ENCODE measurements around the gene MISFA. TPM values are rescaled to one million over a fixed set of nuclear protein-coding genes. Genes with fewer than 3 reads are reported as not detected.
A peak's percentile ranks its signal among the peaks of the same experiment; 100 is the strongest.
"Not testable (repeated sequence)": the region's sequence is repeated elsewhere in the genome, so short reads cannot be mapped to it uniquely, and the experiment has no call there.

Gene MISFA
- total and polyA plus RNA-seq, 5 donors: 8.2 to 16.4 (median 9.8) TPM

DNA sequence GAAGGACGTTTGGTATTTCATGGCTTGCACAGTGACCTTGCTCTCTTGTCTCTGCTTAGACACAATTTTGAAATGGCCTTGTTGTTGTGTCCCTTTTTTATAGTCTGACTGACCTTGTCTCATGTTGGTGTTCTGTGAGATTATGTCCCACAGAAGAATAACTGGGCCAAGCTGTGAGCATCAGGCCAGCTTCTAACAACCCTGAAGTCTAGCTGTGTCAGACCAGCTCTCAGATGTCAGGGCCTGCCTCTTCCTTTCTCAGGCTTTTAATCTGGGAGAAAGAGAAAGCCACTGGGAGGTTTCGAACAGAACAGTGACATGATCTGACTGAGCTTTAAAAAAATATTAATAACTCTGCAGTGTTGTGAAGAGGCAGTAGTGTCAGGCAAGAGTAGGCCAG lies 9.0 kb upstream of the MISFA start:
- DNase-seq: no peak
- 39% methylated on average over 2 of the region's 2 CpGs for WGBS
- H3K4me1 ChIP-seq (ENCODE audit: control insufficient read depth, insufficient read depth, low read length): peaks cover 3% of the 10 kb centered on the region
- H3K27me3 ChIP-seq (ENCODE audit: control insufficient read depth, insufficient read depth): no peaks in the 10 kb centered on the region
- no peak for ATAC-seq
- H3K4me3 ChIP-seq (ENCODE audit: low read length): no peak overlapping the region
- H3K27ac ChIP-seq (ENCODE audit: low read length): peak overlapping the region; percentile 17
- no peaks in the 10 kb centered on the region for H3K9me3 ChIP-seq (ENCODE audit: control insufficient read depth, low read length)
- intact Hi-C loops (cut with DNase I): no loop called here

DNA sequence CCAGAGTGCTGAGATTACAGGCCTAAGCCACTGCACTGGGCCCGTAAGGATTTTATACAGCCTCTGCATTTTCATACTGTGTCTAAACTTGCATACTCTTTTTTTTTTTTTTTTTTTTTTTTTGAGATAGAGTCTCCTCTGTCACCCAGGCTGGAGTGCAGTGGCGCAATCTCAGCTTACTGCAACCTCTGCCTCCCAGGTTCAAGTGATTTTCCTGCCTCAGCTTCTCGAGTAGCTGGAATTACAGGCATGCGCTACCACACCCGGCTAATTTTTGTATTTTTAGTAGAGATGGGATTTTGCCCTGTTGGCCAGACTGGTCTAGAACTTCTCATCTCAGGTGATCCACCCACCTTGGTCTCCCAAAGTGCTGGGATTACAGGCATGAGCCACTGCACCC lies 5.5 kb upstream of the MISFA start:
- H3K27me3 ChIP-seq (ENCODE audit: control insufficient read depth, insufficient read depth); intact Hi-C loops (cut with DNase I); H3K4me3 ChIP-seq (ENCODE audit: low read length); H3K4me1 ChIP-seq (ENCODE audit: control insufficient read depth, insufficient read depth, low read length); H3K27ac ChIP-seq (ENCODE audit: low read length); DNase-seq; H3K9me3 ChIP-seq (ENCODE audit: control insufficient read depth, low read length); ATAC-seq: not testable (repeated sequence)
- 85% methylated on average over 5 of the region's 5 CpGs for WGBS

DNA sequence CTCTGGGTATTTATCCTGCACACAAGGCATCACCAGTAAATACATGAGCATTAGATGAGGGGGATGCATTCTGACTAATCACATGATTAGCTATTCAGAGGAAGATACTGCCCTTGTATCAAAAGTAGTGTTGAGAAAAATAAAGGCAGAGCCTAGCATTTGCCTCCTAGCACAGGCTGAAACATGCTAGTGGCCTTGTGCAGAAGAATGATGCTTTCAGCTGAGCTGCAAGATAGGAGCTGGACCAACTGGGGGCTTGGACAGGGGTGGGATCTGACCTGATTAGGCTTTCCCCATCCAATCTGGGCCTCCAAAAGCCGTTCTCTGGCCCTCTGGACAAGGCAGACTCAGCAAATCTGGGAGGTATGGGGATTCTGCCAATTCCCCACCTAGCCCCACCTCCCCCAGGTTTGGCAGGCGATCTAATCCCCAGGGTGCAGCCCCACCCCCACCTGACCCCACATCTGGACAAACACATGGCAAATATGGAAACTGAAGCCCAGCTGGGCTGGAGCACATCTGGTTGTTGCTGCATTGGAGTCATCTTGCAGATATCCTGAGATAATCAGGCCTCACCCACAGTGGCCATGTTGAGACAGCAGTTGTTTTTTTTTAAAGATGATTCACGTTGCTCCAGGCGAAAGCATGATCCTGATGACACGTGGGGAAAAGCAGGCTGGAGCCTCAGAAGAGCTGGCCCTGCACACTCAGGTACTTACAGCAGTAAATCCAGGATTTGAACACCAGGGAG lies 4.4 kb upstream of the MISFA start:
- Histone ChIP-seq H3K4me3 (ENCODE audit: low read length) (no peak overlapping the region), H3K27me3 (ENCODE audit: control insufficient read depth, insufficient read depth) (no peaks in the 10 kb centered on the region), H3K9me3 (ENCODE audit: control insufficient read depth, low read length) (no peaks in the 10 kb centered on the region), H3K4me1 (ENCODE audit: control insufficient read depth, insufficient read depth, low read length) (peaks cover under 1% of the 10 kb centered on the region), H3K27ac (ENCODE audit: low read length) (no peak overlapping the region)
- ATAC-seq: no peak
- WGBS: 68% methylated on average over 5 of the region's 5 CpGs
- no peak for DNase-seq
- intact Hi-C loops (cut with DNase I): no loop called here

DNA sequence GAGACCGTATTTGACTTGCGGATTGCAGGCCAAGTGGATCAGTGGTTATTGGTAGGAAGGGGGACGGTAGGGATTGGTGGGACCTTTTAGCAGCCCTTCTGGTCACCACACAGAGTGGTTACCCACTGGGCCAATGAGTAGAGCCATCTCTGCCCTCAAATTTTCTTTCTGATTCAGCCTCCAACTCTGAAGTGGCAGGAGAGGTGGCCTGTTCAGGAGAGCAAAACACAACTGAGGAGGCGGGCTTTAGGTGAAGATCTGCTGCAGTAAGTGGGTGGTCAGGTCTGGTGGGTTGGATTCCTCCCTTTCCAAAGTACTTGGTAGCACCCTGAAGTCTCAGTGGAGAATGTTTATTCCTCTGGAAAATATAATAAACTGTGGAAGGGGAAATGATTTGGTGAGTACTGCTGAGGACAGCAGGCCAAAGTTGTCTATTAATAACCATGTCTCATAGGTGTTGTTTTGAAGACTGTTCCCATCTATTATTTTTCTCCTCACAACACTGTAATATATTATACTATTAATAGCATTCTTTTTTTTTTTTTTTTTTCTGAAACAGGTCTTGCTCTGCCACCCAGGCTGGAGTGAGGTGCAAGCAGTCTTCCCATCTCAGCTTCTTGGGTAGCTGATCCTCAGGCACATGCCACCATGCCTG lies 1.5 kb downstream of the MISFA start:
- 94% methylated on average over 4 of the region's 4 CpGs for WGBS
- H3K27me3 ChIP-seq (ENCODE audit: control insufficient read depth, insufficient read depth): no peaks in the 10 kb centered on the region
- no peaks in the 10 kb centered on the region for H3K9me3 ChIP-seq (ENCODE audit: control insufficient read depth, low read length)
- no peak overlapping the region for H3K4me3 ChIP-seq (ENCODE audit: low read length)
- peak; percentile 68 to 78 for ATAC-seq
- peak overlapping the region; percentile 83 for H3K27ac ChIP-seq (ENCODE audit: low read length)
- no peak for DNase-seq
- peaks cover 7% of the 10 kb centered on the region for H3K4me1 ChIP-seq (ENCODE audit: control insufficient read depth, insufficient read depth, low read length)
- intact Hi-C loops (cut with DNase I): no loop called here

DNA sequence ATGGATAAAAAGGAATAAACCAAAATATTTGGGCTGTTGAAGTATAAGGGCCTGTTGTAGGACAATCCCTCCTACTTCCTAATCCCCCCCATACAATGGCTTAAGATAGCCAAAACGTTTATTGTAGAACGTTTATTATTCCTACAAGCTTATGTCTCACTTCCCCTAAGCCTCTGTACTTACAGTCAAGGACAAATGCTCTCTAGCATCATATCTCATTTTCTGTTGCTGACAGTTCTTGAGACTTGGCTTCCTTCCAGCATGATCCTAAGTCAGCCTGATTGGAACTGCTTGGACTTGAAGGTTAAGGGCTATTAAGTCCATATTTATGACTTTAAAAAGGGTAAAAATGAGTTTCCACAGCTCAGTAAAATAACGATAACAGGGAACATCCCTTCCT lies 8.8 kb downstream of the MISFA start:
- Histone ChIP-seq H3K27ac (ENCODE audit: low read length) (peak overlapping the region; percentile 3), H3K4me1 (ENCODE audit: control insufficient read depth, insufficient read depth, low read length) (no peaks in the 10 kb centered on the region), H3K9me3 (ENCODE audit: control insufficient read depth, low read length) (no peaks in the 10 kb centered on the region), H3K4me3 (ENCODE audit: low read length) (no peak overlapping the region), H3K27me3 (ENCODE audit: control insufficient read depth, insufficient read depth) (no peaks in the 10 kb centered on the region)
- 27% methylated on average over 3 of the region's 3 CpGs for WGBS
- ATAC-seq: peak; percentile 34 to 41
- intact Hi-C loops (cut with DNase I): no loop called here
- no peak for DNase-seq

DNA sequence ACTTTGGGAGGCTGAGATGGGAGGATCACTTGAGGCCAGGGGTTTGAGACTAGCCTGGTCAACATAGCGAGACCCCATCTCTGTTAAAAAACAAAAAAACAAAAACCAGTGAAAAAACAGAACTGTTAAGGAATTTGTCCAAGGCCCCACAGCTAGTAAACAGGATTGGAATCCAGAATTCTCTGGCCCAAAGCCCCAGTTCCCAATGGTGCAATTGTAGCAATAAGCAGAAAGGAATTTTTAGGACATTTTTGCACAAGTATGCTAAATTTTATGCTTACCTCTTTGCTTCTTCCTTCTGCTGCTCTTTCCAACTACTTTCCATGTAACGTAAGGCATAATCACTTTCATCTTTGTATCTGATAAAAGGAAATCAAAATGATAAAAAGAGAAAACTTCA lies 11.6 kb downstream of the MISFA start:
- no peaks in the 10 kb centered on the region for H3K9me3 ChIP-seq (ENCODE audit: control insufficient read depth, low read length)
- no peak overlapping the region for H3K4me3 ChIP-seq (ENCODE audit: low read length)
- H3K4me1 ChIP-seq (ENCODE audit: control insufficient read depth, insufficient read depth, low read length): no peaks in the 10 kb centered on the region
- H3K27ac ChIP-seq (ENCODE audit: low read length): no peak overlapping the region
- intact Hi-C loops (cut with DNase I): no loop called here
- no peak for ATAC-seq
- 85% methylated on average over 2 of the region's 2 CpGs for WGBS
- DNase-seq: no peak
- H3K27me3 ChIP-seq (ENCODE audit: control insufficient read depth, insufficient read depth): no peaks in the 10 kb centered on the region

DNA sequence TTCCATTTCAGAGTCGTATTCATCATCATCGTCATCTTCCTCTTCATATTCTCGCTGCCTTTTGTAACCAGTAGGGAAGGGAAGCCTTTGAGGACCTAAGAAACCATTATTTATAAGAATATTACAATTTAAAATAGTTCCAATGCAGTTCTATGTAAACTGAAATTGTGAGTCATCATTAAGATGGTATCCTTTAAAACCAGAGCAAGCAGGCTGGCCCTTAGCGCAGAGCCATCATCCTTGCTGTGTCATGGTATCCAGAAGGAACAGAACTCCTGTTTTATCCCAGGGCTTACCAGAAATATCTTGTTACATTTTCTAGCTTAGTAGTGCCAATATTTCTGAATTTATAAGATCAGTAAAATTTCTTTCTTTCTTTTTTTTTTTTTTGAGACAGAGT lies 12.8 kb downstream of the MISFA start:
- no peak for DNase-seq
- no peaks in the 10 kb centered on the region for H3K27me3 ChIP-seq (ENCODE audit: control insufficient read depth, insufficient read depth)
- no peak overlapping the region for H3K27ac ChIP-seq (ENCODE audit: low read length)
- no peaks in the 10 kb centered on the region for H3K9me3 ChIP-seq (ENCODE audit: control insufficient read depth, low read length)
- WGBS: 98% methylated on average over 4 of the region's 4 CpGs
- no peak for ATAC-seq
- no peaks in the 10 kb centered on the region for H3K4me1 ChIP-seq (ENCODE audit: control insufficient read depth, insufficient read depth, low read length)
- no peak overlapping the region for H3K4me3 ChIP-seq (ENCODE audit: low read length)
- intact Hi-C loops (cut with DNase I): no loop called here

DNA sequence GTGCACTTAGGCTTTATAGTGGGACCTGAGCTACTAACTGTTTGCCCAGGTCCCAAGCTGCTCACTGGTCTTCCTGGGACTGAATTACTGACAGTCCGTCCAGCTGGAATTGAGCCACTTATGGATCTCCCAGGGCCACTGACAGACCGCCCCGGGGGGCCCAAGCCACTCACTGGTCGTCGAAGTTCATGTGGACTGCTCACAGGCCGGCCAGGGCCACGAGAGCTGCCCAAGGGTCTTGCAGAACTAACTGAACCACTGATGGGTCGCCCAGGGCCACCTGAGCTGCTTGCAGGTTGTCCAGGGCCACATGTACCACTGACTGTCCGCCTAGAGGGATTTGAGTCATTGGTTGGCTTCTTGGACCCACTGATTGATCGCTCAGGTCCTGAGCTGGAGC lies 15.1 kb downstream of the MISFA start:
- Histone ChIP-seq H3K4me3 (ENCODE audit: low read length) (no peak overlapping the region), H3K27me3 (ENCODE audit: control insufficient read depth, insufficient read depth) (no peaks in the 10 kb centered on the region), H3K4me1 (ENCODE audit: control insufficient read depth, insufficient read depth, low read length) (no peaks in the 10 kb centered on the region), H3K27ac (ENCODE audit: low read length) (no peak overlapping the region), H3K9me3 (ENCODE audit: control insufficient read depth, low read length) (no peaks in the 10 kb centered on the region)
- ATAC-seq (peak in 1 of 2 donors; percentile 24), DNase-seq (no peak)
- intact Hi-C loops (cut with DNase I): no loop called here
- 92% methylated on average over 10 of the region's 10 CpGs for WGBS

DNA sequence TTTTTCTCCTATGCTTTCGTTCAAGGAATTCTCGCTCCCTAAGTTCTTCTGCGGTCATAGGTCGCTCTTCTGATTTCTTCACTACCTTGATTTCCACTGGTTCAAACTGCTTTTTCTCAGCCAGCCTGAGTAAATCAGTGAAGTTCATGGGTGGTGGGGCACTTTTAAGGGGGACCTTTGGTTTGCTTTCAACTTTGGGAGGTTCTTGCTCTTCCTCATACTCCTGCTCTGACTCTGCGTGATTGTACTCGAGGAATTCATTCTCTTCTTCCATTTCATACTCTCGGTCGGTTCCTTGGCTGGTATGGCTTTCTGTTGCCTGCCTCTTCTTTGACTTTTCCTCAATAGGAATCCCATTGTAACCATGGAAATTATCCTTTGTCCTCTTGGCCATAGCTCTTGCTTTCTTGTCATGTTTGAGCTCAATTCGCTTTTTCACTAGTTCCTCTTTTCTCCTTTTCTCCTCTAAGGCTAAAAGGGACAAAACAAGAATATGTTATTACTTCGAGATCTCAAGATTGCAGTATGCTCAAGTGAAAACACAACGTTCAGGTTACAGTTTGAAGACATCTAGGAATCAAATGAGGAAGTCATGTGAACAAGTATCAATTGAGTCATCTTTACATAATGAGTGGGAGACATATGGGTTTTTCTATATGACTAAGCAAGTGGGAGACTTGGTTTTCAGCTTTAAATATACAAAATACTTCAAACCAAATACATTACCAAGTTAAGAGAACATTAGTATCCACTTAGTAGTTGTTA lies 16.2 kb downstream of the MISFA start:
- no peaks in the 10 kb centered on the region for H3K27me3 ChIP-seq (ENCODE audit: control insufficient read depth, insufficient read depth)
- no peaks in the 10 kb centered on the region for H3K9me3 ChIP-seq (ENCODE audit: control insufficient read depth, low read length)
- no peak for ATAC-seq
- no peak overlapping the region for H3K4me3 ChIP-seq (ENCODE audit: low read length)
- DNase-seq: no peak
- intact Hi-C loops (cut with DNase I): no loop called here
- H3K27ac ChIP-seq (ENCODE audit: low read length): no peak overlapping the region
- H3K4me1 ChIP-seq (ENCODE audit: control insufficient read depth, insufficient read depth, low read length): no peaks in the 10 kb centered on the region
- WGBS: 88% methylated on average over 11 of the region's 11 CpGs

DNA sequence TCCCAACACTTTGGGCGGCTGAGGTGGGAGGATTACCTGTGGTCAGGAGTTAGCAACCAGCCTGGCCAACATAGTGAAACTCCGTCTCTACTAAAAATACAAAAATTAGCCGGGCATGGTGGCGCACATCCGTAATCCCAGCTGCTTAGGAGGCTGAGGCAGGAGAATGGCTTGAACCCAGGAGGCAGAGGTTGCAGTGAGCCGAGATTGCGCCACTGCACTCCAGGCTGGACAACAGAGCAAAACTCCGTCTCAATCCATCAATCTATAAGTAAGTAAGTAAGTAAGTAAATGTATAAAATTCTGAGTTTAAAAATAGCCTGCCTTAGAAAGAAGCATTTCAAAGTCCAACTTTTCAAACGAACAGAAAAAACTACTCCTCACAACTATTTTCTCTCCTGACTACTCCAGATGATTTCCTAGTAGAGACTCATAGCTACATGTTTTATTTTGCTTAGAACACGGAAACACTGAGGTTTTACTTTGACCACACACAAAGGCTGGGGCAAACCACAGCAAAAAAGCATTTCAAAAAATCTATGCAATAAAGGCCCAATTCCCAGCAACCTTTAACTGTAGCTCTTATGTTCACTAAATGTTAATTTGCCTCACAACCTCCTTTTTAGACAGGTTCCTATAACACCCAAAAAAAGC lies 18.2 kb downstream of the MISFA start:
- ATAC-seq: no peak
- H3K9me3 ChIP-seq (ENCODE audit: control insufficient read depth, low read length): no peaks in the 10 kb centered on the region
- H3K27me3 ChIP-seq (ENCODE audit: control insufficient read depth, insufficient read depth): no peaks in the 10 kb centered on the region
- intact Hi-C loops (cut with DNase I): no loop called here
- 70% methylated on average over 10 of the region's 10 CpGs for WGBS
- no peak for DNase-seq
- no peaks in the 10 kb centered on the region for H3K4me1 ChIP-seq (ENCODE audit: control insufficient read depth, insufficient read depth, low read length)
- no peak overlapping the region for H3K27ac ChIP-seq (ENCODE audit: low read length)
- no peak overlapping the region for H3K4me3 ChIP-seq (ENCODE audit: low read length)

All from right cardiac atrium (tissue), 5 donors.